HepG2 (cell line): ENCODE data around the gene APBB3. TPM values are rescaled to one million over a fixed set of nuclear protein-coding genes. Genes with fewer than 3 reads are reported as not detected.

Experiments used
- ATAC-seq: fragments of 200-7000 bp; cut with Tn5 transposase; 3 replicates; pipeline ENCODE4 v1.9.1; 2020; ENCODE audit warnings: mild to moderate bottlenecking, moderate library complexity
- BruUV-seq: library from RNA; stranded (reverse); fragments of 400-500 nt; replicated peaks from 2 replicates; lab custom pipeline; 2021; lab: Mats Ljungman, UMichigan
- CTCF ChIA-PET: fragments of 300-600 bp; formaldehyde crosslinking; extraction: SDS; loops from one replicate; lab custom pipeline; 2021; ENCODE audit warnings: low total read pairs, inconsistent platforms, low intra/inter-chr PET ratio; lab: Yijun Ruan, JAX
- POLR2A ChIA-PET: fragments of 350-600 bp; sonication (Branson Sonifier 250); formaldehyde crosslinking; loops from one replicate; lab custom pipeline; 2020; ENCODE audit warnings: antibody characterized with exemption, inconsistent platforms; lab: Yijun Ruan, JAX
- DNase-seq: peaks from one replicate; pipeline ENCODE4 v3.0.0-alpha.2; 2015; ENCODE audit warnings: low spot score
- FAIRE-seq: peaks from 3 replicates; lab custom pipeline; 2011; peaks lifted over from hg19 to GRCh38; lab: Jason Lieb, UNC
- H2AFZ ChIP-seq: one replicate; pipeline ENCODE4 v1.6.1; 2011; ENCODE audit warnings: low read length, inconsistent platforms
- H3K27ac ChIP-seq: fragments of 300-600 bp; 3 replicates; pipeline ENCODE4 v1.8.0; 2011; ENCODE audit warnings: mixed run types, mild to moderate bottlenecking, mixed read lengths, low read length, inconsistent platforms; ENCODE audit not compliant: insufficient read depth; ENCODE audit errors: extremely low read length
- H3K27me3 ChIP-seq, 2 experiments: fragments of 200-600 bp in 1 of 2; 2 replicates in 1 of 2; 3 replicates in 1 of 2; pipeline versions ENCODE4 v1.6.0 to v1.8.0; 2011; ENCODE audit warnings: low read length in 2 of 2, mild to moderate bottlenecking in 2 of 2, moderate library complexity in 2 of 2, inconsistent platforms in 1 of 2; ENCODE audit not compliant: insufficient read depth in 2 of 2, control insufficient read depth in 1 of 2
- H3K36me3 ChIP-seq, 2 experiments: fragments of 200-600 bp in 1 of 2; replicated peaks in 1 of 2; 2 replicates in 1 of 2; 3 replicates in 1 of 2; pipeline versions ENCODE4 v1.5.1 to v1.8.0; 2011; ENCODE audit warnings: low read length in 2 of 2, inconsistent platforms in 1 of 2; ENCODE audit not compliant: insufficient read depth in 2 of 2, control insufficient read depth in 1 of 2
- H3K4me1 ChIP-seq: 2 replicates; pipeline ENCODE4 v1.5.1; 2012; ENCODE audit warnings: low read length, inconsistent platforms; ENCODE audit not compliant: insufficient read depth
- H3K4me2 ChIP-seq: 2 replicates; pipeline ENCODE4 v1.6.0; 2011; ENCODE audit warnings: low read depth, low read length, inconsistent platforms
- H3K4me3 ChIP-seq, 3 experiments: fragments of 200-600 bp in 1 of 3; sonication (generic), shearing (Covaris generic) in 1 of 3; replicated peaks in 1 of 3; 2 replicates each; pipeline ENCODE4 v1.5.1; 2011 to 2016; ENCODE audit warnings: low read length in 3 of 3, inconsistent platforms in 2 of 3, low read depth in 2 of 3, mild to moderate bottlenecking in 2 of 3, control low read depth in 1 of 3, mixed read lengths in 1 of 3; ENCODE audit not compliant: insufficient read depth in 1 of 3
- H3K79me2 ChIP-seq: one replicate; pipeline ENCODE4 v1.6.1; 2011; ENCODE audit warnings: low read length, inconsistent platforms; ENCODE audit not compliant: insufficient read depth
- H3K9ac ChIP-seq: 2 replicates; pipeline ENCODE4 v1.6.0; 2011; ENCODE audit warnings: mild to moderate bottlenecking, low read depth, low read length, inconsistent platforms; ENCODE audit not compliant: insufficient read depth
- H3K9me3 ChIP-seq: 2 replicates; pipeline ENCODE4 v1.5.1; 2012; ENCODE audit warnings: mild to moderate bottlenecking, low read length
- H4K20me1 ChIP-seq: 2 replicates; pipeline ENCODE4 v1.6.0; 2011; ENCODE audit warnings: inconsistent platforms, mild to moderate bottlenecking, low read length, moderate library complexity; ENCODE audit not compliant: insufficient read depth
- HDAC2 ChIP-seq: sonication (generic); formaldehyde crosslinking; IDR thresholded peaks from 2 replicates; pipeline ENCODE4 v1.4.0; 2020; ENCODE audit warnings: missing genetic modification reagents
- KMT2A ChIP-seq: sonication (generic); formaldehyde crosslinking; IDR thresholded peaks from 2 replicates; pipeline ENCODE4 v1.4.0; 2020; ENCODE audit warnings: missing genetic modification reagents
- SNAPC4 ChIP-seq: sonication (generic); formaldehyde crosslinking; IDR thresholded peaks from 2 replicates; pipeline ENCODE4 v1.4.0; 2020; ENCODE audit warnings: mild to moderate bottlenecking, missing genetic modification reagents
- STAT6 ChIP-seq: sonication (generic); formaldehyde crosslinking; IDR thresholded peaks from 2 replicates; pipeline ENCODE4 v1.4.0; 2020; ENCODE audit warnings: missing genetic modification reagents, mild to moderate bottlenecking, borderline replicate concordance
- ZNF205 ChIP-seq: IDR thresholded peaks from 2 replicates; pipeline ENCODE4 v1.6.1; 2018; ENCODE audit warnings: missing biosample characterization, missing genetic modification reagents
- ZNF703 ChIP-seq: sonication (generic); formaldehyde crosslinking; IDR thresholded peaks from 2 replicates; pipeline ENCODE4 v1.5.1; 2020; ENCODE audit warnings: missing genetic modification reagents, mild to moderate bottlenecking, moderate library complexity, borderline replicate concordance
- ZZZ3 ChIP-seq: sonication (generic); formaldehyde crosslinking; IDR thresholded peaks from 2 replicates; pipeline ENCODE4 v1.4.0; 2020; ENCODE audit warnings: missing genetic modification reagents, mild to moderate bottlenecking, borderline replicate concordance
- WGBS: methylation state at CpG from one replicate; pipeline ENCODE4 v1.1.6; 2017; ENCODE audit warnings: low lambda C conversion rate; 5-methylcytosine and 5-hydroxymethylcytosine counted together
- in situ Hi-C: cut with HindIII; loops from 2 replicates; pipeline ENCODE4 v1.10.0; 2017; ENCODE audit warnings: low pct_unique_long_range_greater_than_20kb; ENCODE audit not compliant: extremely low pct_ligation_motif_present
- intact Hi-C: fragments of 100-400 bp; cut with micrococcal nuclease; formaldehyde crosslinking; loops from one replicate; pipeline ENCODE4 v1.10.0; 2022; ENCODE audit not compliant: unreplicated experiment
- polyA plus RNA-seq, 8 experiments: library from polyadenylated mRNA; depleted of rRNA in 3 of 8; stranded (reverse) in 7 of 8; unstranded in 1 of 8; fragments of >200 nt; fragmentation: Illumina TruSeq in 4 of 8; extraction: Trizol in 4 of 8; gene quantifications; 2 replicates each; pipeline versions ENCODE4 v1.2.1 to v1.2.3, GENCODE V29; 2011 to 2016; ENCODE audit warnings: low read depth in 4 of 8, missing spikeins in 1 of 8, mixed read lengths in 1 of 8; ENCODE audit not compliant: insufficient read depth in 1 of 8
- total RNA-seq, 5 experiments: library from RNA; depleted of rRNA; stranded (reverse); fragments of >200 nt; fragmentation: Illumina TruSeq; extraction: Trizol; gene quantifications; 2 replicates each; pipeline ENCODE4 v1.2.3, GENCODE V29; 2016; ENCODE audit warnings: low read depth in 1 of 5

Gene APBB3
- total and polyA plus RNA-seq, 2 of the 13 experiments (the other 11 are each of a cell fraction or from before 2014, with no cell fraction given): 0.38 to 0.78 TPM

GRCh38 chr5:140598836-140599235 lies 34.4 kb upstream of the APBB3 start (continued):
- no peak for TF ChIP-seq SNAPC4 (CRISPR knock-in tag)
- no peak for TF ChIP-seq HDAC2 (CRISPR knock-in tag)
- no peak for TF ChIP-seq KMT2A
- no peak for TF ChIP-seq ZNF205
- TF ChIP-seq, all 625 proteins: peak for 0

- Histone ChIP-seq H3K36me3 (no peaks in the 10 kb centered on the region), H4K20me1 (no peaks in the 10 kb centered on the region), H3K27ac (no peak overlapping the region), H3K4me1 (peaks cover 13% of the 10 kb centered on the region), H3K4me3 (no peak overlapping the region), H3K79me2 (no peaks in the 10 kb centered on the region), H3K4me2 (no peak overlapping the region), H3K9ac (no peak overlapping the region), H3K27me3 (no peaks in the 10 kb centered on the region; a peak in 1 of 5 replicates), H3K9me3 (no peaks in the 10 kb centered on the region), H2AFZ (no peak overlapping the region)
- intact Hi-C loops (no loop called here), in situ Hi-C loops (no loop called here)
- DNase-seq (no peak), FAIRE-seq (no peak), ATAC-seq (no peak)
- TF ChIP-seq STAT6 (CRISPR knock-in tag): no peak
- no peak for TF ChIP-seq ZZZ3 (CRISPR knock-in tag)
- no peak for TF ChIP-seq ZNF703
- no TSS peak for BruUV-seq
- CTCF ChIA-PET: no interaction called here
- POLR2A ChIA-PET: no interaction called here
- WGBS: 25% methylated on average over 1 of the region's 1 CpG
Observed at GRCh38 chr5:140596321-140596741, 31.9 kb upstream of the APBB3 start.
